ENCODE results near the gene THOC2. TPM values are rescaled to one million over a fixed set of nuclear protein-coding genes. Genes with fewer than 3 reads are reported as not detected.

Gene THOC2
- total and polyA plus RNA-seq, 4 donors = 67.2 to 97.7 (median 78.2) TPM

DNA sequence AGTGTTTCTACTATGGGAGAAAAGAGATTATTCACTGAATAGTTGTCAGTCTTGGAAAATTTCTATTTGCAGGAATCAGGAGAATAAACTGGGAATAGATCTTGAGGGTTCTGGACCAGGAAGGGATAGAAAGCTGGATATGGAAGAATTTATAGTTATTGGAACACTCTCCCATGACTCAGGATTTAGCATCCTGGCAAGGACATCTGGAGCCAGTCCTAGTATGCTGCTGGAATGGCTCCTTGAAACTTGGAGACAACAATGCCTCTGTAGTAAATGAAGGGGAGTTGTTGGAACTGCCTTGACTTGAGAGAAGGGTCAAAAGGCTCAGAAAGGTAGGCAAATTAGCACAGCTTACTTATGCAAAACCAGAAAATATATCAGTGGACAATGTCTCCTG is 23.5 kb upstream of the THOC2 start:
- no peak overlapping the region for H3K27ac ChIP-seq (ENCODE audit: low read depth, low read length)
- no peaks in the 10 kb centered on the region for H3K9me3 ChIP-seq (ENCODE audit: control insufficient read depth, insufficient read depth, low read length)
- no peaks in the 10 kb centered on the region for H3K36me3 ChIP-seq (ENCODE audit: control insufficient read depth, insufficient read depth, low read length)
- no peak for DNase-seq (ENCODE audit: low read depth in 4 of 6, low spot score in 6 of 6)
- H3K27me3 ChIP-seq (ENCODE audit: control insufficient read depth, insufficient read depth, low read length) = no peaks in the 10 kb centered on the region
- no peaks in the 10 kb centered on the region for H3K4me1 ChIP-seq (ENCODE audit: control insufficient read depth, insufficient read depth, low read length)
- H3K4me3 ChIP-seq (ENCODE audit: low read depth, low read length) = no peak overlapping the region

DNA sequence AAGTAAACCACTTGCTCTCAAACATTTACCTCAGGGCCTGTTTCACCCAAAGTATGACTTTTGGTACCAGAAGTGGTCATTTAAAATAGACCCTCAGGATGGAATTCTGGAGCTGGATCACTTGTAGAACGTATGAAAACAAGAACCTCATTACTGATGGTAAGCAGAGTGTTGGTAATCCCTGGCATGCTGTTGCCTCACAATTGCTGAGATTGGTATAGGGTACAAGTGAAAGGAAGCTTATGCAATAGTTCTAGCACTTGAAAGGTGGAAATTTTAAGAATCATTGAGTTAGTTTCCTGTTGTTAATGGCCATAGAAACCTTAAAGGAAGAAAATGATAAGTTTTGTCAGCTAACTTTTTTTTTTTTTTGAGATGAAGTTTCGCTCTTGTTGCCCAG is 22.3 kb upstream of the THOC2 start:
- Histone ChIP-seq H3K4me1 (ENCODE audit: control insufficient read depth, insufficient read depth, low read length) (no peaks in the 10 kb centered on the region), H3K27ac (ENCODE audit: low read depth, low read length) (no peak overlapping the region), H3K36me3 (ENCODE audit: control insufficient read depth, insufficient read depth, low read length) (no peaks in the 10 kb centered on the region), H3K9me3 (ENCODE audit: control insufficient read depth, insufficient read depth, low read length) (no peaks in the 10 kb centered on the region), H3K4me3 (ENCODE audit: low read depth, low read length) (no peak overlapping the region), H3K27me3 (ENCODE audit: control insufficient read depth, insufficient read depth, low read length) (no peaks in the 10 kb centered on the region)
- WGBS (ENCODE audit: insufficient coverage) = 33% methylated on average over 1 of the region's 2 CpGs
- no peak for DNase-seq (ENCODE audit: low read depth in 4 of 6, low spot score in 6 of 6)

DNA sequence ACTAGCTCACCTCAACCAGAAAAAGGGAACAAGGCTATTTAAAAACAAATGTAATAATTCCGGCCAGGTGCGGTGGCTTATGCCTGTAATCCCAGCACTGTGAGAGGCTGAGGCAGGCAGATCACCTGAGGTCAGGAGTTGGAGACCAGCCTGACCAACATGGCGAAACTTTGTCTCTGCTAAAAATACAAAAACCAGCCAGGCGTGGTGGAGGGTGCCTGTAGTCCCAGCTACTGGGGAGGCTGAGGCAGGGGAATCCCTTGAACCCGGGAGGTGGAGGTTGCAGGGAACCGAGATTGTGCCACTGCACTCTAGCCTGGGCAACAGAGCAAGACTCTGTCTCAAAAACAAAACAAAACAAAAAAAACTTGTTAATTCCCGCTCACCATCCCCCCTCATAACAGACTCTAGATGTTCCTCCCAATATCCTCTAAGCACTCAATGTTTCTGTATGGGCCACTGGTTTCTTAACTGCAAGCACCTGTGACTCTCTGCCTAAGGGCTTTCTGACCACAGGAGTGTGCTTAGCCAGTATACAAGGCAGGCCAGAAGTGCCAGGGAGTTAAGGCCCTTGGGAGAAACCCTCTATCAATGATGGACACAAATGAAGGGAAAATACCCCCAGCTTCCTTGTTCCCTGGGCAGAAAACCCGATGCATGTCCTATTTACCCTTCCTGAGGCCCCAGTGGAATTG is 21.0 kb upstream of the THOC2 start:
- Histone ChIP-seq H3K36me3 (ENCODE audit: control insufficient read depth, insufficient read depth, low read length) (no peaks in the 10 kb centered on the region), H3K4me1 (ENCODE audit: control insufficient read depth, insufficient read depth, low read length) (no peaks in the 10 kb centered on the region), H3K27ac (ENCODE audit: low read depth, low read length) (no peak overlapping the region), H3K27me3 (ENCODE audit: control insufficient read depth, insufficient read depth, low read length) (no peaks in the 10 kb centered on the region), H3K4me3 (ENCODE audit: low read depth, low read length) (no peak overlapping the region), H3K9me3 (ENCODE audit: control insufficient read depth, insufficient read depth, low read length) (no peaks in the 10 kb centered on the region)
- no peak for DNase-seq (ENCODE audit: low read depth in 4 of 6, low spot score in 6 of 6)
- 84% methylated on average over 8 of the region's 8 CpGs for WGBS (ENCODE audit: insufficient coverage)

DNA sequence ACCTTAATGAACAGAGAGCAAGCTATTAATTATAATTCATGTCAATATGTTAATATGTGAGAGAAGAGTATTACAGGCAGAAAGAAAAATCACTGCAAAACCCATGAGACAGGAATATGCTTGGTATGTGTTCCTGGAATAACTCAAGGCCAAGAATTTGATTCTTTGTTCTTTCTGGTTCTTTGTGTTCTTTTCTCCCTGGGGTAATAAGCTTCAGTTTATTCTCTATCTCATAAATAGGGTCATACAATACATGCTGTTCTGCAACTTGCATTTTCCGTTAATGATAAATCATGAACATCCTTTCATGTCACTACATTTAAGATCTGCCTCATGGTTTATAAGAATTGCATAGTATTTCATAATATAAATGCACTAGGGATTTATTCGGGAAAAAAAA is 16.8 kb upstream of the THOC2 start:
- Histone ChIP-seq H3K27me3 (ENCODE audit: control insufficient read depth, insufficient read depth, low read length) (no peaks in the 10 kb centered on the region), H3K36me3 (ENCODE audit: control insufficient read depth, insufficient read depth, low read length) (no peaks in the 10 kb centered on the region), H3K27ac (ENCODE audit: low read depth, low read length) (no peak overlapping the region), H3K4me1 (ENCODE audit: control insufficient read depth, insufficient read depth, low read length) (no peaks in the 10 kb centered on the region), H3K4me3 (ENCODE audit: low read depth, low read length) (no peak overlapping the region), H3K9me3 (ENCODE audit: control insufficient read depth, insufficient read depth, low read length) (no peaks in the 10 kb centered on the region)
- DNase-seq (ENCODE audit: low read depth in 4 of 6, low spot score in 6 of 6) = no peak
- whole genome bisulfite sequencing (ENCODE audit: insufficient coverage) = 100% methylated on average over 1 of the region's 2 CpGs

DNA sequence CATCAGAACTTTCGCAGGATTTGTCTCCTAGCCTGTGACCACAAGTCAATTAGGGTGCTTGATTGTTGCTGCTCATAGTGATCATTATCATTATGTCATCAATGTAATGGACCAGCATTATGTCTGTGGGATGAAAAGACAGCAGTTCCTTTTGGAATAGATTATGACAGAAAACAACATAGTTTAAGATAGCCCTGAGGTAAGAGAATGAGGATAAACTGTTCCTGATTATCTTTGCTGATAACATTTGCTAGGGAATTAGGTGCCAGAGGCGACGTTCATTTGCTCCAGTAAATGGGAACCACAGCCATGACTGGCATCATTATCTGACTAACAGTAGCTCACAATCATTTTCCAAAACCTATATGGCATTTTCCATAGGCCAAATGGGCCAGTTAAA is 12.7 kb upstream of the THOC2 start:
- no peak overlapping the region for H3K4me3 ChIP-seq (ENCODE audit: low read depth, low read length)
- peak in 1 of 6 donors; percentile 1 for DNase-seq (ENCODE audit: low read depth in 4 of 6, low spot score in 6 of 6)

DNA sequence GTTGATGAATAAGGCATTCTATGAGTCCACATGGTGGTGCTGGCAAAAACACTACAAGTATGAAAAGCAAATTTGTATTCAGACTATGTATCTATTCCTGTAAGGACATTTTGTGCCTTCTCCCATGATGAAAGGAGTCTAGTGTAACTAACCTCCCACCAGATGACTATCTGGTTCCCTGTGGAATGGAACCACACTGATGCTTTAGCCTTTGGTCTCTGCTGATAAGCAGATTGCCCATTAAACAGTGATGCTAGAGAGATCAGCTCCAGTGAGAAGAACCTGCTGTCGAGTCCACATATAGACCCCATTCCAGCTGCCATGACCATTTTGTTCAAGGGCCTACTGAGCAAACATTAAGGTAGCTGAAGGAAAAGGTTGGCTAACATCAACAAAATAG is 10.5 kb upstream of the THOC2 start:
- H3K27me3 ChIP-seq (ENCODE audit: control insufficient read depth, insufficient read depth, low read length) = no peaks in the 10 kb centered on the region
- H3K4me1 ChIP-seq (ENCODE audit: control insufficient read depth, insufficient read depth, low read length) = no peaks in the 10 kb centered on the region
- no peak for DNase-seq (ENCODE audit: low read depth in 4 of 6, low spot score in 6 of 6)
- no peak overlapping the region for H3K27ac ChIP-seq (ENCODE audit: low read depth, low read length)
- no peaks in the 10 kb centered on the region for H3K9me3 ChIP-seq (ENCODE audit: control insufficient read depth, insufficient read depth, low read length)
- H3K36me3 ChIP-seq (ENCODE audit: control insufficient read depth, insufficient read depth, low read length) = no peaks in the 10 kb centered on the region
- H3K4me3 ChIP-seq (ENCODE audit: low read depth, low read length) = no peak overlapping the region
- WGBS (ENCODE audit: insufficient coverage) = no CpG with 5 or more reads among the region's 1 CpG

More for the DNA sequence above, 12.7 kb upstream of the THOC2 start:
- Histone ChIP-seq H3K27ac (ENCODE audit: low read depth, low read length) (no peak overlapping the region), H3K9me3 (ENCODE audit: control insufficient read depth, insufficient read depth, low read length) (no peaks in the 10 kb centered on the region), H3K27me3 (ENCODE audit: control insufficient read depth, insufficient read depth, low read length) (no peaks in the 10 kb centered on the region), H3K4me1 (ENCODE audit: control insufficient read depth, insufficient read depth, low read length) (no peaks in the 10 kb centered on the region), H3K36me3 (ENCODE audit: control insufficient read depth, insufficient read depth, low read length) (no peaks in the 10 kb centered on the region)
- WGBS (ENCODE audit: insufficient coverage) = 92% methylated on average over 2 of the region's 3 CpGs

DNA sequence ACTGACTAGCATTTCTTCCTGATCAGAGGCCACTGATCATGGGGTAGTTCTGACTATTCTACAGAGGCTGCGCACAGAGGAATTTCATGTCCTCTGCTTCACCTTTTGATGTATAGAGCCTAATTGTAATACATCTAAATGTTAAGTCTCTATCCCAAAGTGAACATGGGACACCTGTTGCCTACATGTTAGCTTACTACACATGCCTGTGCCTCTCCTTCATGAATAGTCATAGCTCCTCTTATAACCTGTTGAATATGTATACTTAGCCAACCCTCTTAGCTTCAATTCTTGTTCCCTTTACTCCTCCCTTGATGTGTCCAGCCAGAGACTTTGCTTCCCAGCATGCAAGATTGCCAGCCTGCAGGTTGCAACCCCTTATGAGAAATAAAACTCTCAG is 9.6 kb upstream of the THOC2 start:
- WGBS (ENCODE audit: insufficient coverage) = no CpG with 5 or more reads among the region's 1 CpG
- H3K27me3 ChIP-seq (ENCODE audit: control insufficient read depth, insufficient read depth, low read length) = no peaks in the 10 kb centered on the region
- H3K36me3 ChIP-seq (ENCODE audit: control insufficient read depth, insufficient read depth, low read length) = no peaks in the 10 kb centered on the region
- H3K27ac ChIP-seq (ENCODE audit: low read depth, low read length) = no peak overlapping the region
- no peak for DNase-seq (ENCODE audit: low read depth in 4 of 6, low spot score in 6 of 6)
- H3K4me1 ChIP-seq (ENCODE audit: control insufficient read depth, insufficient read depth, low read length) = no peaks in the 10 kb centered on the region
- no peak overlapping the region for H3K4me3 ChIP-seq (ENCODE audit: low read depth, low read length)
- H3K9me3 ChIP-seq (ENCODE audit: control insufficient read depth, insufficient read depth, low read length) = no peaks in the 10 kb centered on the region

DNA sequence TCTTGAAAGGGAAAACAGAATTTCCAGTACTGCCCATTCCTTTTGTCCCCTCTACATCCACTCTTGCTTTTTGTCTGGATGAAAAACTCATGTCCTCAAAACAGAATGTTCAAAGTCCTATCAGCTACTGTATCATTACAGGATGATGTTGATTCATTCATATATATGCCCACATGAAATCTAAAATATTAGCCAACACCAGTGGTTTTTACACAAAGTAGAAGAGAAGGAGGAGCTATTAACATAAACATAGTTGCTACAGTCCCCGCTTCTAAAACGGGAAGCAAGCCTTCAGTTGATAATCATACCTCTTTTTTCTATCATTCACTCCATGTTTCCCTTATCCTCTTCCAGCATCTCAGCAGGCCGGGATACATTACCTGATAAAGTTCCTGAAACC is 7.7 kb upstream of the THOC2 start:
- Histone ChIP-seq H3K36me3 (ENCODE audit: control insufficient read depth, insufficient read depth, low read length) (no peaks in the 10 kb centered on the region), H3K27ac (ENCODE audit: low read depth, low read length) (no peak overlapping the region), H3K4me1 (ENCODE audit: control insufficient read depth, insufficient read depth, low read length) (no peaks in the 10 kb centered on the region), H3K9me3 (ENCODE audit: control insufficient read depth, insufficient read depth, low read length) (no peaks in the 10 kb centered on the region), H3K4me3 (ENCODE audit: low read depth, low read length) (no peak overlapping the region), H3K27me3 (ENCODE audit: control insufficient read depth, insufficient read depth, low read length) (no peaks in the 10 kb centered on the region)
- 60% methylated on average over 1 of the region's 3 CpGs for WGBS (ENCODE audit: insufficient coverage)
- no peak for DNase-seq (ENCODE audit: low read depth in 4 of 6, low spot score in 6 of 6)

DNA sequence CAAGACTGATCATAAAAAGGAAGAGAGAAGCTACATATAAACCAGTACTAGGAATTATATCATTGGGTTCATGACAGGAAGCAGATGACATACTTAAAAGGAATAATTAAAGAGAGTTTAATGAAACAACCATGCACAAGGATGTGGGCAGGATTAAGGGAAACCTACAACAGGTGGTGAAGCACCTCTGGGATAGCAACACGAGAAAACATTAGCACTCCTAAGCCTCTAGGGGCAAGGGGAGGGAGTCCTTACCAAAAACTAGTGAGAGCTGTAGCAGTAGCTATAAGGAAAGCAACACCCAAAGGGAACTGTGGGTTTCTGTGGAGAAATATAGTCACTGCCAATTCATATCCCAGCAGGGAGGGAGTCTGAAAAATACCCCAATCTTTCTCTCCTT is 7.2 kb upstream of the THOC2 start:
- Histone ChIP-seq H3K9me3 (ENCODE audit: control insufficient read depth, insufficient read depth, low read length) (no peaks in the 10 kb centered on the region), H3K27ac (ENCODE audit: low read depth, low read length) (no peak overlapping the region), H3K36me3 (ENCODE audit: control insufficient read depth, insufficient read depth, low read length) (no peaks in the 10 kb centered on the region), H3K4me3 (ENCODE audit: low read depth, low read length) (no peak overlapping the region), H3K4me1 (ENCODE audit: control insufficient read depth, insufficient read depth, low read length) (no peaks in the 10 kb centered on the region), H3K27me3 (ENCODE audit: control insufficient read depth, insufficient read depth, low read length) (no peaks in the 10 kb centered on the region)
- no CpG with 5 or more reads among the region's 1 CpG for WGBS (ENCODE audit: insufficient coverage)
- no peak for DNase-seq (ENCODE audit: low read depth in 4 of 6, low spot score in 6 of 6)

DNA sequence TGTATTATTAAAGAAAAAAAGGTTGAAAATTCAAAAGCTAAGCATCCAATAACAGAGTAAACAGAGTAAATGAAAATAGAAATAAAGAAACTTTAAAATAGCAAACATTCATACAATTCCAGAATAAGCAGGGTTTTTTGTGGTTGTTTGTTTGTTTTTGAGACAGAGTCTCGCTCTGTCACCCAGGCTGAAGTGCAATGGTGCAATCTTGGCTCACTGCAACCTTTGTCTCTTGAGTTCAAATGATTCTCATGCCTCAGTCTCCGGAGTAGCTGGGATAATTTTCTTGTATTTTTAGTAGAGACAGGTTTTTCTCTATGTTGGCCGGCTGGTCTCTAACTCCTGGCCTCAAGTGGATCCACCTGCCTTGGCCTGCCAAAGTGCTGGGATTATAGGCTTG is 6.6 kb upstream of the THOC2 start:
- DNase-seq (ENCODE audit: low read depth in 4 of 6, low spot score in 6 of 6) = no peak
- no peak overlapping the region for H3K4me3 ChIP-seq (ENCODE audit: low read depth, low read length)
- H3K27me3 ChIP-seq (ENCODE audit: control insufficient read depth, insufficient read depth, low read length) = no peaks in the 10 kb centered on the region
- H3K27ac ChIP-seq (ENCODE audit: low read depth, low read length) = no peak overlapping the region
- 80% methylated on average over 2 of the region's 3 CpGs for WGBS (ENCODE audit: insufficient coverage)
- no peaks in the 10 kb centered on the region for H3K4me1 ChIP-seq (ENCODE audit: control insufficient read depth, insufficient read depth, low read length)
- H3K36me3 ChIP-seq (ENCODE audit: control insufficient read depth, insufficient read depth, low read length) = no peaks in the 10 kb centered on the region
- H3K9me3 ChIP-seq (ENCODE audit: control insufficient read depth, insufficient read depth, low read length) = no peaks in the 10 kb centered on the region
